WTC11 (cell line): Measurements from ENCODE around the gene NKAIN2. TPM values are rescaled to one million over a fixed set of nuclear protein-coding genes. Genes with fewer than 3 reads are reported as not detected.

ENCODE experiments used
- ATAC-seq: fragments of 200-7000 bp; cut with Tn5 transposase; 2 replicates; pipeline ENCODE4 v1.10.0; 2021; ENCODE audit warnings: mild to moderate bottlenecking, moderate library complexity
- CTCF ChIA-PET: fragments of 300-600 bp; sonication (Branson Sonifier 250); formaldehyde crosslinking; loops from one replicate; lab custom pipeline; 2021; ENCODE audit warnings: antibody characterized with exemption; lab: Charles Lee
- POLR2A ChIA-PET: fragments of 350-600 bp; sonication (Branson Sonifier 250); formaldehyde crosslinking; loops from one replicate; lab custom pipeline; 2021; ENCODE audit warnings: antibody characterized with exemption; lab: Charles Lee
- DNase-seq: peaks from one replicate; pipeline ENCODE4 v3.0.0; 2021; ENCODE audit warnings: low spot score
- H3K27ac Mint-ChIP-seq: 2 replicates; pipeline ENCODE4 v1.8.0; 2021; ENCODE audit warnings: mixed read lengths
- H3K27me3 Mint-ChIP-seq: 2 replicates; pipeline ENCODE4 v1.8.0; 2021; ENCODE audit warnings: low read depth, mild to moderate bottlenecking, moderate library complexity, mixed read lengths
- H3K36me3 Mint-ChIP-seq: 2 replicates; pipeline ENCODE4 v1.8.0; 2021; ENCODE audit warnings: mixed read lengths
- H3K4me1 Mint-ChIP-seq: 2 replicates; pipeline ENCODE4 v1.8.0; 2022; ENCODE audit warnings: mixed read lengths
- H3K4me3 Mint-ChIP-seq: 2 replicates; pipeline ENCODE4 v1.8.0; 2021; ENCODE audit warnings: mild to moderate bottlenecking, moderate library complexity, mixed read lengths
- H3K9me3 Mint-ChIP-seq: 2 replicates; pipeline ENCODE4 v1.8.0; 2021; ENCODE audit warnings: mixed read lengths
- AFF4 ChIP-seq: sonication (generic); formaldehyde crosslinking; IDR thresholded peaks from 2 replicates; pipeline ENCODE4 v1.8.1; 2023; ENCODE audit warnings: mild to moderate bottlenecking, missing genetic modification reagents, borderline replicate concordance
- ARID4B ChIP-seq: sonication (generic); formaldehyde crosslinking; IDR thresholded peaks from 2 replicates; pipeline ENCODE4 v1.8.0; 2023; ENCODE audit warnings: missing genetic modification reagents, mild to moderate bottlenecking, borderline replicate concordance
- ATF2 ChIP-seq: sonication (generic); formaldehyde crosslinking; IDR thresholded peaks from 2 replicates; pipeline ENCODE4 v1.8.1; 2022; ENCODE audit warnings: low read depth, missing genetic modification reagents, borderline replicate concordance
- ESRRA ChIP-seq: sonication (generic); formaldehyde crosslinking; IDR thresholded peaks from 2 replicates; pipeline ENCODE4 v1.8.1; 2022; ENCODE audit warnings: mild to moderate bottlenecking, missing genetic modification reagents, borderline replicate concordance
- HMGA2 ChIP-seq: fragments of 250-450 bp; sonication (Bioruptor Pico); IDR thresholded peaks from 2 replicates; pipeline ENCODE4 v1.4.0; 2021; ENCODE audit warnings: mild to moderate bottlenecking, moderate library complexity
- IRF1 ChIP-seq: sonication (generic); formaldehyde crosslinking; IDR thresholded peaks from 2 replicates; pipeline ENCODE4 v1.8.0; 2023; ENCODE audit warnings: missing genetic modification reagents
- IRF2 ChIP-seq: sonication (generic); formaldehyde crosslinking; IDR thresholded peaks from 2 replicates; pipeline ENCODE4 v1.8.0; 2022; ENCODE audit warnings: low read depth, missing genetic modification reagents, borderline replicate concordance
- JUN ChIP-seq: sonication (generic); formaldehyde crosslinking; IDR thresholded peaks from 2 replicates; pipeline ENCODE4 v1.8.0; 2023; ENCODE audit warnings: mild to moderate bottlenecking, missing genetic modification reagents
- MYBL2 ChIP-seq: sonication (generic); formaldehyde crosslinking; IDR thresholded peaks from 2 replicates; pipeline ENCODE4 v1.8.1; 2023; ENCODE audit warnings: mild to moderate bottlenecking, moderate library complexity, missing genetic modification reagents
- NFATC4 ChIP-seq: fragments of 250-450 bp; sonication (Bioruptor Pico); IDR thresholded peaks from 2 replicates; pipeline ENCODE4 v1.9.0; 2021; ENCODE audit warnings: mild to moderate bottlenecking
- NR2C2 ChIP-seq: sonication (generic); formaldehyde crosslinking; IDR thresholded peaks from 2 replicates; pipeline ENCODE4 v1.8.0; 2022; ENCODE audit warnings: mild to moderate bottlenecking, missing genetic modification reagents
- RELA ChIP-seq: sonication (generic); formaldehyde crosslinking; IDR thresholded peaks from 2 replicates; pipeline ENCODE4 v1.8.1; 2022; ENCODE audit warnings: missing genetic modification reagents, mild to moderate bottlenecking, borderline replicate concordance
- TEAD4 ChIP-seq: sonication (generic); formaldehyde crosslinking; IDR thresholded peaks from 2 replicates; pipeline ENCODE4 v1.8.0; 2022; ENCODE audit warnings: mild to moderate bottlenecking, missing genetic modification reagents
- USF1 ChIP-seq: sonication (generic); formaldehyde crosslinking; IDR thresholded peaks from 2 replicates; pipeline ENCODE4 v1.8.0; 2022; ENCODE audit warnings: mild to moderate bottlenecking, missing genetic modification reagents
- ZBTB43 ChIP-seq: sonication (generic); formaldehyde crosslinking; IDR thresholded peaks from 2 replicates; pipeline ENCODE4 v1.8.1; 2023; ENCODE audit warnings: mild to moderate bottlenecking, missing genetic modification reagents
- ZNF512 ChIP-seq: sonication (generic); formaldehyde crosslinking; IDR thresholded peaks from 2 replicates; pipeline ENCODE4 v1.8.1; 2022; ENCODE audit warnings: missing genetic modification reagents, borderline replicate concordance
- ZSCAN18 ChIP-seq: fragments of 250-450 bp; sonication (Bioruptor Pico); IDR thresholded peaks from 2 replicates; pipeline ENCODE4 v2.1.2; 2022; ENCODE audit warnings: mild to moderate bottlenecking, moderate library complexity
- total RNA-seq: library from RNA; stranded (reverse); gene quantifications from 3 replicates; pipeline ENCODE4 v1.2.3, GENCODE V29; 2021

Gene NKAIN2
- total RNA-seq, 1 experiment from 2014 or later: 0.33 TPM

- TF ChIP-seq ARID4B (CRISPR knock-in tag): no peak
- no peak for TF ChIP-seq RELA
- TF ChIP-seq AFF4: no peak
- TF ChIP-seq ZSCAN18 (CRISPR knock-in tag): no peak
- no peak for TF ChIP-seq NFATC4 (CRISPR knock-in tag)
- TF ChIP-seq ATF2 (CRISPR knock-in tag): no peak
- TF ChIP-seq NR2C2 (CRISPR knock-in tag): no peak
- no peak for TF ChIP-seq IRF2 (CRISPR knock-in tag)
- TF ChIP-seq ZNF512 (CRISPR knock-in tag): no peak
- no peak for TF ChIP-seq IRF1 (CRISPR knock-in tag)
- TF ChIP-seq MYBL2 (CRISPR knock-in tag): no peak
Measured at GRCh38 chr6:124755321-124755720, 951.7 kb downstream of the NKAIN2 start (continued).

- H3K9me3 Mint-ChIP-seq: peaks cover 10% of the 10 kb centered on the region
- no peak overlapping the region for H3K27ac Mint-ChIP-seq
- ATAC-seq (no peak), DNase-seq (no peak)
- ChIA-PET POLR2A (no interaction called here), CTCF (no interaction called here)
- H3K27me3 Mint-ChIP-seq: no peaks in the 10 kb centered on the region
- no peaks in the 10 kb centered on the region for H3K36me3 Mint-ChIP-seq
- peaks cover 5% of the 10 kb centered on the region; the same call in 1 of the 2 replicates for H3K4me1 Mint-ChIP-seq
- H3K4me3 Mint-ChIP-seq: no peak overlapping the region
- no peak for TF ChIP-seq TEAD4 (CRISPR knock-in tag)
- no peak for TF ChIP-seq USF1
- no peak for TF ChIP-seq ESRRA (CRISPR knock-in tag)
- TF ChIP-seq JUN (CRISPR knock-in tag): no peak
- no peak for TF ChIP-seq HMGA2 (CRISPR knock-in tag)
- TF ChIP-seq ZBTB43 (CRISPR knock-in tag): no peak
Measured at GRCh38 chr6:124757560-124757959, 953.9 kb downstream of the NKAIN2 start.
